NCI-H1694 (cell line): ENCODE measurements around the gene PAFAH1B1.
"Not testable (repeated sequence)": the region's sequence is repeated elsewhere in the genome, so short reads cannot be mapped to it uniquely, and the experiment has no call there.

Experiments
- DNase-seq: peaks from one replicate; lab custom pipeline; 2025; lab: John Stamatoyannopoulos, UW

The PAFAH1B1 gene

GRCh38 chr17:2592971-2593820 is at the start of gene PAFAH1B1:
TSS of gene PAFAH1B1 (plus strand) at chr17:2593654. CDS start at chr17:2638289, 44,635 bp downstream.
- DNase-seq, result peak; percentile 82

- DNase-seq, result no peak
Measured at GRCh38 chr17:2545393-2545792, 48.1 kb upstream of the PAFAH1B1 start.

- DNase-seq, result no peak
Measured at GRCh38 chr17:2547176-2547575, 46.3 kb upstream of the PAFAH1B1 start.

GRCh38 chr17:2548026-2548425 is 45.4 kb upstream of the PAFAH1B1 start:
- not testable (repeated sequence) for DNase-seq

GRCh38 chr17:2549392-2550211 is 43.9 kb upstream of the PAFAH1B1 start:
- DNase-seq, result no peak

GRCh38 chr17:2551493-2551892 is 42.0 kb upstream of the PAFAH1B1 start:
- DNase-seq, result no peak

- no peak for DNase-seq
Measured at GRCh38 chr17:2551928-2552327, 41.5 kb upstream of the PAFAH1B1 start.

GRCh38 chr17:2560658-2561057 is 32.8 kb upstream of the PAFAH1B1 start:
- no peak for DNase-seq

- no peak for DNase-seq
Measured at GRCh38 chr17:2562162-2562858, 31.1 kb upstream of the PAFAH1B1 start.

- DNase-seq, result no peak
Measured at GRCh38 chr17:2563061-2563460, 30.4 kb upstream of the PAFAH1B1 start.

GRCh38 chr17:2563543-2563942 is 29.9 kb upstream of the PAFAH1B1 start:
- DNase-seq, result no peak

- DNase-seq, result no peak
Measured at GRCh38 chr17:2564877-2565276, 28.6 kb upstream of the PAFAH1B1 start.

- no peak for DNase-seq
Measured at GRCh38 chr17:2566056-2566455, 27.4 kb upstream of the PAFAH1B1 start.

GRCh38 chr17:2571523-2572303 is 21.7 kb upstream of the PAFAH1B1 start:
- DNase-seq, result no peak

- DNase-seq, result not testable (repeated sequence)
Measured at GRCh38 chr17:2572304-2572609, 21.2 kb upstream of the PAFAH1B1 start.

- no peak for DNase-seq
Measured at GRCh38 chr17:2580151-2580550, 13.3 kb upstream of the PAFAH1B1 start.

GRCh38 chr17:2580661-2581060 is 12.8 kb upstream of the PAFAH1B1 start:
- DNase-seq, result no peak

GRCh38 chr17:2582493-2582892 is 11.0 kb upstream of the PAFAH1B1 start:
- DNase-seq, result no peak

GRCh38 chr17:2591040-2591640 is 2.3 kb upstream of the PAFAH1B1 start:
- DNase-seq, result no peak

- DNase-seq, result peak; percentile 39
Measured at GRCh38 chr17:2593821-2594721, 617 bp downstream of the PAFAH1B1 start.
